ENCODE results near the gene WLS.
"Not testable (repeated sequence)": the region's sequence is repeated elsewhere in the genome, so short reads cannot be mapped to it uniquely, and the experiment has no call there.

The WLS gene

DNA sequence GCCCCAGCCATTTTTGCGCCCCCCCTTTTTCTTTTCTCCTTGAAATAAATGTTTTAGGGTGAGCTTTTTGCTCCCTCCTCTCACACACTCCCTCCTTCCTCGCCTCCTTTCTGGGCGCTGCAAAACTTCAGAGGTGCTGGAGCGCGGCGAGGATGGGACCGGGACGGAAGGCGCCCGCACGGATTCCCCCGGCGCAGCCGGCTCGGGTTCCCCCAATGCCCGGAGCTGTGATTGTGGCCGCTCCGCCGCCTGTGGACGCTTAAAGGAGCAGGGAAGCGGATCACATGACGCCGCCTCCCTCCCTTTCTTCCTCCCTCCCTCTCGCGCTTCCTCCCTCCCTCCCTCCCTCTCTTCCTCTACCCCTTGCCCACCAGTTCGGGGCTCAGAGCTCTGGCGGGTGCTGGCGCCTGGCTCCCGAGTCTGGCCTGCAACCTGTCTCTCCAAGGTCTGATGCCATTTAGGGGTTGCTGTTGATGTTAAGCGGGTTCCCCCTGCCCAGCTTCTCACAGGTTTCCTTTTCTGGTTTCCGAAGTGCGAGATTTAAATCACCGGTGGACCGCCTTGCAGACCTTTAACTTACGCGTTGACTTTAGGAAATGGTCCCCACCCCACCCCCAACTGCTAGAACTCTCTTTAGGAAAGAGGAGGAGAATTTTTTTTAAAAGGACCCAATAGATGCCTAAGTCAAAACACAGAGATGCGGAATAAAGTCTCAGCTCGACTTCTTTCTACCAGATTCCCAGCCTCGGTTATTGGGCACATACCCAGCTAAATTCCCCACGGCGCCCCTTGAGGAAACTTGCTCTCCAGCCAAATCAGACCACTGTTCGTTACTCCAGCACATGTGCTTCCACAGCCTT lies at the start of gene WLS:
Gene WLS, minus strand, starts transcription at position 235 of the 860 bp plus-strand sequence. Its CDS starts 224 bp downstream, at position 11.
- DNase-seq (ENCODE audit: low read depth in 1 of 2, low spot score in 1 of 2): no peak

DNA sequence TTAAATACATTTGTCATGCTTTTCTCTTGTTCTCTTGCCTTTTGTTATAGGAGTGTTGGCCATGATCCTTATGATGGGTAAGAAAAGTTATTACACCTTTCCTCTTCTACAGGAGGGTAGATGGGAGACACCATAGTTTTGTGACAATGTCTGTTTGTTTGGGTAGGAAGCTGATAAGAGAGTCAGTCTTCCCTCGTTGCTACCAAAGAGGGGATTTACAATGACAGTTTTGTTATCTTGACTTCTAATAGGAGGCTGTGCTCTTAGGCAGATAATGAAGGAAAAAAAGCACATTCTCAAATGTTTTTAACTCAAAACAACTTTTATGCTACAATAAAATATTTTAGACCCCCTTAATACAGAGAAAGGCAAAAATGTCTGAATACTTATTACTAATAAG lies 48.0 kb upstream of the WLS start:
- no peak for DNase-seq (ENCODE audit: low read depth in 1 of 2, low spot score in 1 of 2)

- DNase-seq (ENCODE audit: low read depth in 1 of 2, low spot score in 1 of 2): no peak
Measured at GRCh38 chr1:68279846-68280245, 47.5 kb upstream of the WLS start.

GRCh38 chr1:68278221-68278620 lies 45.9 kb upstream of the WLS start:
- no peak for DNase-seq (ENCODE audit: low read depth in 1 of 2, low spot score in 1 of 2)

DNA sequence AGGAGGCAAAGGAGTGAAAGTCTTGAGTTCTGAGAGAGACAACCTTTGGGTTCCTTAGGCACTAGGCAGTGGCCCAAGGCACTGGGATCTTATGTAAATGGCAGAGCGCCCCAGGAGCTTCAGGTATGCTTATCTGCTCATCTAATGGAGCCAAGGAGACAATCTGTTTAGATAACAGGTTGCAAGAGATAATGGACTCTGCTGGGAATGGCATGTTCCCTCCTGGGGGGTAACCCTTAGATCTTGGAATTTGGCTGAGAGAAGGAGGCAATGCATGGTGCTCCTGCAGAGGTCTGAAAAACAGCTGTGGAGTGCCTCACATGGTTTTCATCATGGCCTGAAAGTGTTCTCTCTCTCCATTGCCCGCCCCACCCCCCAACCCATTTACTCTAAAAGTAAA lies 44.1 kb upstream of the WLS start:
- no peak for DNase-seq (ENCODE audit: low read depth in 1 of 2, low spot score in 1 of 2)

- no peak for DNase-seq (ENCODE audit: low read depth in 1 of 2, low spot score in 1 of 2)
Measured at GRCh38 chr1:68273530-68273929, 41.2 kb upstream of the WLS start.

- DNase-seq (ENCODE audit: low read depth in 1 of 2, low spot score in 1 of 2): no peak
Measured at GRCh38 chr1:68271596-68271995, 39.3 kb upstream of the WLS start.

GRCh38 chr1:68270951-68271350 lies 38.6 kb upstream of the WLS start:
- DNase-seq (ENCODE audit: low read depth in 1 of 2, low spot score in 1 of 2): no peak

GRCh38 chr1:68269637-68270430 lies 37.5 kb upstream of the WLS start:
- DNase-seq (ENCODE audit: low read depth in 1 of 2, low spot score in 1 of 2): no peak

DNA sequence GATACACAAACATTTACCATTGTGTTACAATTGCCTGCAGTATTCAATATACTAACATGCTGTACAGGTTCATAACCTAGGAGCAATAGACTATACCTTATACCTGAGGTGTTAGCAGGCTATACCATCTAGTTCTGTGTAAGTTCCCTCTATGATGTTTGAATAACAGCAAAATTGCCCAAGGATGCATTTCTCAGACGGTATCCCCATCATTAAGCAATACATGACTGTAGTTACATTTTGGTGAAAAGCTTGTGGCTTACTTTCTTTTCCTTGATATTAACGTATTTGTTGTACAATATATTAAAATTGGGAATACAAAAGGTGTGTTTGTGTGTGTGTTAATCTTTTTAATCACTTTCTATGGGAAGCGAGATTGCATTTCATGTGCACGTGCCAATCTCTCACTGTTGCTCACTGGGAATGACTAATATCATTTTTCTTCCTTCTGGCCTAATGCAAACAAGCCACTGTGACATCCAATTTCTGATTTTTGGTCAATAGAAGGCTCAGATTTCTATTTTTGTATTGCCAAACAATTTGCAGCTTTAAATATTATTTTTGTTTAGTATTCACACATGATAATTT lies 36.7 kb upstream of the WLS start:
- no peak for DNase-seq (ENCODE audit: low read depth in 1 of 2, low spot score in 1 of 2)

DNA sequence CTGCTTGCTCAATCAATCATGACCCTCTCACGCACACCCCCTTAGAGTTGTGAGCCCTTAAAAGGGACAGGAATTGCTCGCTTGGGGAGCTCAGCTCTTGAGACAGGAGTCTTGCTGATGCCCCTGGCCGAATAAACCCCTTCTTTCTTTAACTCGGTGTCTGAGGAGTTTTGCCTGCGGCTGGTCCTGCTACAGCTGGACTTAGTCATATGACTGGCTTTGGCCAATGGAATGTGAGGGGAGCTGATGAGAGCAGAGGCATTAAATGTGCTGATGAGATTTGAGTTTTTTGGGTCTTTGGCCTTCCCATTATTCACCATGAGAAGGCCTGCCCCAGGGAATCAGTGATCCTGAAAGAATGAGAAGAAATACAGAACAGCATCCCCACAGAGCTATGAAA lies 24.5 kb upstream of the WLS start:
- DNase-seq (ENCODE audit: low read depth in 1 of 2, low spot score in 1 of 2): not testable (repeated sequence)

GRCh38 chr1:68255301-68255700 lies 23.0 kb upstream of the WLS start:
- no peak for DNase-seq (ENCODE audit: low read depth in 1 of 2, low spot score in 1 of 2)

GRCh38 chr1:68254667-68255226 lies 22.4 kb upstream of the WLS start:
- no peak for DNase-seq (ENCODE audit: low read depth in 1 of 2, low spot score in 1 of 2)

DNA sequence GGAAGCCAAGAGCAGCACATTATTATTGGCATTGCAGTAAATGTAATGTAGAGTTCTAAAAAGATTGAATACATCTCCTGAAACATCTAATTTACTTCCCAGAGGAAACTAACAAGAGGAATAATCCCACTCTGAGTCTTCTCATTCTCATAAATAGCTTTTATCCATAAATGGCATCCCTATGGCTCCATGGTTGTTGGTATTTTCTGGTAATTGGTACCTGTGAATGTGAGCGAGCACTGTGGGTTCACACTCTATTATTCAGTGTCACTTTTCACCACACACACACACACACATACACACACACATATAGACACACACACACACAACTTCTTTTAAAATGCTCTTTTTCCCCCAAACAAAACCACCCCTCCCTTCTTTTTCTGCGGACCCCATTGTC lies 4.7 kb upstream of the WLS start:
- no peak for DNase-seq (ENCODE audit: low read depth in 1 of 2, low spot score in 1 of 2)

DNA sequence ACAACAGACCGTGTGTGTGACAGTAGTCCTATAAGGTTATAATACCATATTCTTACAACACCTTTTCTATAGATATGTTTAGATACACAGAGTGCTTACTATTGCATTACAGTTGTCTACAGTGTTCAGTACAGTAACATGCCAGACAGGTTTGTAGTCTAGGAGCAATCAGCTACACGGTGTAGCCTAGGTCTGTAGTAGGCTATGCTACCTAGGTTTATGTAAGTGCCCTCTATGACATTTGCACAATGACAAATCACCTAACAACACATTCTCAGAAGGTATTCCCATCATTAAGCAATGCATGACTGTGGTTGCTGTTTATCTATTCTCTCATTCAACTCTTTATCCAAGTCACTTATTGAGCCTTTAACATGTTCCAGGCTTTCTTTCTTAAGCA lies 1.8 kb upstream of the WLS start:
- DNase-seq (ENCODE audit: low read depth in 1 of 2, low spot score in 1 of 2): no peak

- no peak for DNase-seq (ENCODE audit: low read depth in 1 of 2, low spot score in 1 of 2)
Measured at GRCh38 chr1:68233202-68233601, 879 bp upstream of the WLS start.

DNA sequence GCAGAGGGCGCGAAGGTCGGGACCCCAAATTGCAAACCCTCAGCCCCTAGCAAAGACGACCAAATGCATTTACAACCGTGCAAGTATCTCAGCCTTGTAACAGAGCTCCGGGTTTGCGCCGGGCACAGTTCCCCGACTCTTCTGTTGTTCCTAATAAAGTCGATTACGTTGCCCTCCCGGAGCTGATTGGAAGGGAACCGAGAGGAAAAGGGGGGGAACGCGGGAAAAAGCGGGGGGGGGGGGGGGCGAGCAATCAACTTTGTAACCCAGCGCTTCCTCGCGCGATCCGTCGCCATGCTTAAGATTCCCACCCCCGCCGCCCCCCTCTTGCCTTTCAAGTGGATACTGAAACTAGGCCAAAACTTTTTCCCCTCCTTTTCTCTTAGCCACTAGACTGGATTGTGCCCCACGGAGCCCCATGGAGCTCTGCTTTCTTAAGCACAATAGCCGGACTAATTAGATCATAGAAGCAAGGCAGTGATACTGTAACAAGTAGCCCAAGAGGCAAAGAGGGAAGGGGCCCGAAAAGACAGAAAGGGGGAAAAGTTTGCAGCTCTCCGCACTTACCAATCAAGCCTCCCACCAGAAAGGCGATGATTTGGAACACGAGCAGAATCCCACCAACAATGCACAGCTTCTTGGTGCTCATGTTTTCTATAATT lies 565 bp downstream of the WLS start:
- no peak for DNase-seq (ENCODE audit: low read depth in 1 of 2, low spot score in 1 of 2)

DNA sequence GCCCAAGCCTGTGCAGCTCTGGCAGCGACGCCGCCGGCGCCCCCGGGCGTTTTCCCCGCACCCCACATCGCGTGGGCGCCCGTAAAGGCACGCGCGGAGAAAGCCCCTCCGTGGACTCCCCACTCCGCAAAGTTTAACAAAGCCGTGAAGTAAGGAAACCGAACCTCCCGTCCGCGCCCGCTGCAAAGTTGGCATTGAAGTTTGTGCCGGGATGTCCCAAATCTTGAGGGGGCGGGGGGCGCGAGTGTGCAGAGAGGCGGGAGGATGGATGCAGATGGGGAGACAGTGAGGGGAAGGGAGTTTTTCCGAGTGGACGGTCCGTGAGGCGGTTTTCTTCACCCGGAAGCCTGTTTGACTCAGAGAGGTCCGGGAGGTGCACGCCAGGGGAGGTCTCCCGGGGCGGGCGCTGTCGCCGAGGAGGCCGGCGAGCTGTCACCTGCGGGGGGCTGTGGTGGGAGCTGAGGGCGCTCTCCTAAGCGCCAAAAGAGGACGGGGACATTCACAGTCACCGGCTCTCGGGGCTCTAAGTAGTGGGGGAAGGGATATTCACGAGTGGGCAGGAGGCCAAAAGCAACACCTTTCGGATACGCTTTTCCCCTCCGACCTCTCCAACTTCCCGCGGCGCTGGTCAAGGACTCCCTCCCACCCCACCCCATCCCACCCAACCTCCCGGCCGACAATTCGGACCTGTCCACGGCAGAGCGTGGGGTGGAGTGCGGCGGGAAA lies 1.3 kb downstream of the WLS start:
- no peak for DNase-seq (ENCODE audit: low read depth in 1 of 2, low spot score in 1 of 2)

GRCh38 chr1:68230484-68230802 lies 1.9 kb downstream of the WLS start:
- DNase-seq (ENCODE audit: low read depth in 1 of 2, low spot score in 1 of 2): no peak

DNA sequence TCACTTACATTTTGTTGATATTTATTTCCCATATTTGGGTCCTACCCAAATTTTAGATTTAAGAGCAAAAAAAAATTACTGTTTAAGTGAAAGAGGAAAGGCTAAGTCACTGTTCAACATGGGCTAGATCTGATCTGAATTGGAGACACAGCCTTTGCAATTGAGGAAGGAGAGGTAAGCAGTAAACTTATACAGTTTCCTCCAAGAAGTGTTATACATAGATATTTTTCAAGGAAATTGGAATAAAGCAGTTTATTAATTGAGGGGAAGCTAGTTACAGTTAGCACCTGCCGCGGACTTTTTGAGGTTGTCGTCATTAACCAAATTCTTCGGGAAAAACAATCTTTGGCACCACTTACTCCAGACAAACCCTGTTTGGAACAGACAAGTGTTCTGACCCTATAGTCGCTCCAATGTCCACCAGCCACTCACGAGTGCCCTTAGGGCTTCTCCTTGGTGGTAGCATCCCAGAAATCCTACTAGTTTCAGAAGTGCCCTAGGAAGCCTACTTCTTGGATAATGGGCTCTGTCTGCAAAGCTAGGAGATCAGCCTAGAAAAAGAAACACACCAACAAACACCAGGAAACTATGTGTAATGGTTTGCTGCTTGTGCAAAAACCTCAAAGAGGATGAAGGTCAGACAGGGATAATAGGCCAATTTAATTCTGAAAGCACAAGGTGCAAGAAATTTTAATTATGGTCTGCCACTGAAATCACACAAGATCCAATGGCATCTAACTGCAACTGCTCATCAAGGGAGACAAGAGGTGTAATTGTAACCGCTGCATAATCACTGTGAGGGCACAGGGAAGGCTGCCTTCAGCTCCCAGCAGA lies 2.5 kb downstream of the WLS start:
- no peak for DNase-seq (ENCODE audit: low read depth in 1 of 2, low spot score in 1 of 2)

Measured in activated T-helper 1 cell treated with anti-CD3 and anti-CD28 coated beads, Interleukin-2, amount 50 U/mL, for 16 hours (primary cell).